ENCODE measurements around the gene RSL24D1. TPM values are rescaled to one million over a fixed set of nuclear protein-coding genes. Genes with fewer than 3 reads are reported as not detected.

Gene RSL24D1
- polyA plus RNA-seq, 1 experiment, result 119 TPM

- no peak for TF ChIP-seq CTCF (IDR thresholded peaks at IDR 0.05; ENCODE audit: low read depth, low read length)
- POLR2A ChIA-PET, result no interaction called here
Measured at GRCh38 chr15:55132672-55133071, 64.1 kb downstream of the RSL24D1 start.

More at GRCh38 chr15:55132672-55133071, 64.1 kb downstream of the RSL24D1 start:
- Histone ChIP-seq H3K4me3 (ENCODE audit: low read depth, low read length) (no peak overlapping the region), H3K9me3 (ENCODE audit: control insufficient read depth, insufficient read depth, low read length) (no peaks in the 10 kb centered on the region), H3K27me3 (ENCODE audit: control insufficient read depth, insufficient read depth, low read length) (no peaks in the 10 kb centered on the region), H3K27ac (ENCODE audit: low read depth, low read length) (no peak overlapping the region)
- CTCF ChIA-PET, result no interaction called here
- no peak for DNase-seq (ENCODE audit: low read depth, low spot score)

Other genes with a start within 250 kb of the RSL24D1 start
- 26.2 and 34.8 TPM in 2 replicates for gene RAB27A, start 92.9 kb upstream of the RSL24D1 start, polyA plus RNA-seq (2011; rRNA removed)
- gene PIGBOS1, start 122.2 kb upstream of the RSL24D1 start, polyA plus RNA-seq (2011; rRNA removed), result 15.0 and 19.7 TPM in 2 replicates
- 17.5 and 19.6 TPM in 2 replicates for gene PIGB, start 122.3 kb upstream of the RSL24D1 start, polyA plus RNA-seq (2011; rRNA removed)
- gene CCPG1, start 211.4 kb upstream of the RSL24D1 start, polyA plus RNA-seq (2011; rRNA removed), result 32.0 and 43.7 TPM in 2 replicates
- 2.1 and 3.0 TPM in 2 replicates for gene PIERCE2, start 211.6 kb upstream of the RSL24D1 start, polyA plus RNA-seq (2011; rRNA removed)

All from AG04450 (cell line).